ENCODE measurements around the gene SLX9.

- TF ChIP-seq, protein P1, sequence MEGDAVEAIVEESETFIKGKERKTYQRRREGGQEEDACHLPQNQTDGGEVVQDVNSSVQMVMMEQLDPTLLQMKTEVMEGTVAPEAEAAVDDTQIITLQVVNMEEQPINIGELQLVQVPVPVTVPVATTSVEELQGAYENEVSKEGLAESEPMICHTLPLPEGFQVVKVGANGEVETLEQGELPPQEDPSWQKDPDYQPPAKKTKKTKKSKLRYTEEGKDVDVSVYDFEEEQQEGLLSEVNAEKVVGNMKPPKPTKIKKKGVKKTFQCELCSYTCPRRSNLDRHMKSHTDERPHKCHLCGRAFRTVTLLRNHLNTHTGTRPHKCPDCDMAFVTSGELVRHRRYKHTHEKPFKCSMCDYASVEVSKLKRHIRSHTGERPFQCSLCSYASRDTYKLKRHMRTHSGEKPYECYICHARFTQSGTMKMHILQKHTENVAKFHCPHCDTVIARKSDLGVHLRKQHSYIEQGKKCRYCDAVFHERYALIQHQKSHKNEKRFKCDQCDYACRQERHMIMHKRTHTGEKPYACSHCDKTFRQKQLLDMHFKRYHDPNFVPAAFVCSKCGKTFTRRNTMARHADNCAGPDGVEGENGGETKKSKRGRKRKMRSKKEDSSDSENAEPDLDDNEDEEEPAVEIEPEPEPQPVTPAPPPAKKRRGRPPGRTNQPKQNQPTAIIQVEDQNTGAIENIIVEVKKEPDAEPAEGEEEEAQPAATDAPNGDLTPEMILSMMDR (IDR thresholded peaks at IDR 0.05; ENCODE audit: low read length), result no peak
- no peak for TF ChIP-seq EZH2 (IDR thresholded peaks at IDR 0.05; ENCODE audit: borderline replicate concordance, low read length)
These were observed 79.5 kb downstream of the SLX9 start for GRCh38 chr21:45019076-45019886.
